Epithelial cell of prostate (primary cell): ENCODE results near the gene DCLK1.

Experiments used
- DNase-seq: peaks from one replicate; pipeline ENCODE4 v3.0.0-alpha.2; 2011; ENCODE audit warnings: low read depth, low spot score
- H3K27ac ChIP-seq: fragments of 450-650 bp; 2 replicates; pipeline ENCODE4 v1.5.1; 2017; ENCODE audit warnings: mild to moderate bottlenecking

Gene DCLK1

DNA sequence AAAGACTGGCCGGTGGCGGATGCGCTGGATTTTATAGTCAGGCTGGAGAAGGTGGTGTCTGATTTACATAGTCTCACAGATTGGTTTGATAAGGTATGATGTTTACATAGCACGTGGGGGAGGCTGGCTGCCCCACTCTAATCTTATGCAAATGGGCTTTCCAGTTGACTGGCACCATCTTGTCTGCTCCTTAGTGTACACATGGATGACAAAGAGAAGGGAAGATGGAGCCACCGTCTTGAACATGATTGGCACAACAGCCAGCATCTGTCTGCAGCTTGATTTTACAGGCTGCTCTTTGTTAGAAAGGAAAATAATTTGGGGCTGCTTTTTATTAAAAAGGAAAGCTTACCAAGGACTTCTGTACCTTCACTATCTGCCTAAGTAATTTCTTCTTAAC is 389.5 kb downstream of the DCLK1 start:
- no peak for DNase-seq
- H3K27ac ChIP-seq, result no peak overlapping the region

DNA sequence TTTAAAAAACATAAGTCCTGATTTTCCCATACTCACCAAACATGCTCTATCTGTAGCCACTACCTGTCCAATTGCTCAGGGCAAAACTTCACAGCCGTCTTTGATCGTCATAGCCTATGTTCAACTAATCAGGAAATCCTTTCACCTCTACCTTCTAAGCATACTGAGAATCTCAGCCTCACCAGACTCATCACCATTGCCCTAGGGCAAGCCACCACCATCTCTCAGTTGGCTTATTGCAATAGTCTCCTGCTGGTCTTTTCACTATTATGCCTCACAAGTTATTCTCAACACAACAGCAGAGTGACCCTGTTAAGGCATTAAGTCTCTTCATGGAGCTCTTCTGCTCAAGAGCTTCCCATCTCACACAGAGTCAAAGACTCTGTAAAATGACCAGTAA is 394.3 kb downstream of the DCLK1 start:
- no peak for DNase-seq
- H3K27ac ChIP-seq, result no peak overlapping the region

DNA sequence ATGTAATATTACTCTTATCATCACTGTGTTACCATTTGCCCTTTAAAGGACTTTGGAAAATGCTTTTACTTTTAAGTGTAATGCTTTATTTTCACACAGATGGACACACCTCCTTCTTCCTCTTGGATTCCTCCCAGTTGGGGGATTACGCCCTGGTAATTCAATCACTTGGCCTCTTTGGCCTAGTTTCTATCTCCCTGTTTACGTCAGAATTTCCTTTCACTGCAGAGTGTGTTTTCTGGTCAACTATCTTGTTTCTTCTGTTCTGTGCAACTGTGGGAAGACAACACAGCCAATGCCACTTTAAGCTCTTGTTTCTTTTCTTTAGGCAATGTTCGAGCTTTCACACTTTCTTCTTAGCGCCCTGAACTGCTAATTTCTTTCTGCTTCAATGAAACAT is 397.4 kb downstream of the DCLK1 start:
- DNase-seq, result no peak

DNA sequence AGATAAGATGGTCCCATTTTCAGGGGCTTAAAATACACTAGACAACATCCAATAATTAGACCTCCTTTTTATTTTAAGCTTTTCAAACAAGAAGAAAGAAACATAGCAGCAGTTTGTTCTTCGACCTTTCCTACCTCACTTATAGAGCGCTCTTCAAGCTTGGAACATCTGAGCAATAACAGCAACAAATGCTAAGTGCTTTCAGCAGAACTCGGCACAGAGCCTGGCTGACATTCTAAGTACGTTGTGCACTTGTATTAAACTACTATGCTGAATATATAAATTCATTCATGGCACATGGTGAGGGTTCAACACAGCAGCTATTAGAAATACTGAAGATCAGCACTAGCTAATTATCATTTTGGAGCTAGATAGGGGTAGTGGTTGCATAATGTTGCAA is 398.6 kb downstream of the DCLK1 start:
- H3K27ac ChIP-seq, result no peak overlapping the region
- no peak for DNase-seq

More for the DNA sequence above, 397.4 kb downstream of the DCLK1 start:
- no peak overlapping the region for H3K27ac ChIP-seq

DNA sequence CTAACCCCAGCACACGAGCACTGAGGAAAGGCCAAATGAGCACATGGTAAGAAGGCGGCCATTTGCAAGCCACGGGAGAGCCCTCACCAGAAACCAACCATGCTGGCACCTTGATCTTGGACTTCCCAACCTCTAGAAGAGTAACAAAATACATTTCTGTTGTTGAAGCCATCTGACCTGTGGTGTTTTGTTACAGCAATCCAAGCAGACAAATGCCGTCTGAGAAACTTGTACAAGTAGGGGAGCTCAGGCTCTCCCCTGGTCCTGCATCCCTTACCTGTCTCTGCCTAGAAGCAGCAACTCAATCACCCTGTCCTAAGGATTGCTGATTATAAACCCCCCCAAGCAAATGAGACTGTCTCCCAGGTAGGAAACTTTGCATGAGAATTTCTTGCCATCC is 399.7 kb downstream of the DCLK1 start:
- no peak for DNase-seq
- no peak overlapping the region for H3K27ac ChIP-seq

DNA sequence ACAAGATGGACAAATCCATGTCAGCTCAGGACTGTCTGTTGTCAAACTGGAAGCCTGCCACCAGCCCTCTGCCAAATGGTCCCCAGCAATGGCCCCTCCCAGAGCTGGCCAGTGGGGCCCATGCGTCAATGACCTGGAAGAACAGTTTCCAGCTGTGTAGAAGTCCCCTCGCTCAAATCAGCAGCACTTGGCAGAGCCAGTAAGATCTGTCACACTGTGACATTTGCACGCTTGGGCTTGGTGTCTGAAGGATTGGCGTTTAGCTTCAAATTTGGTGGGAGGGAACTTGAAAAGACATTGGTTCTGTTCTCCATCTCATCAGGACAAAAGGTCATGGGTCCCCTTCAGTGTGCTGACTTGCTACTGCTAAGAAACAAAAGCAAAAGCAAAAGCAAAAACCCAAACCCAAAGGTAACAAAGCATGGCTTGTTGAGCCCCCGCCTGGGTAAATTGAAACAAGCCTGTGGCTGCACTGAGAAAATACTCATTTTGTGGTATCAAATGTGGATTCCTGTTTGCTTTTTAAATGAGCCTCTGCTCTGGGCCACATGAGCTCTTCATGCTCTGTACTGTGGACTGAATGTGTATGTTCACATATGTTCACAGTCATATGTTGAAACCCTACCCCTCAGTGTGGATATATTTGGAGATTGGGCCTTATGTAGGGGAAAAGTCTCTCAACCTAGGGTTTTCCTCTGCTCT is 401.1 kb downstream of the DCLK1 start:
- no peak overlapping the region for H3K27ac ChIP-seq
- no peak for DNase-seq

DNA sequence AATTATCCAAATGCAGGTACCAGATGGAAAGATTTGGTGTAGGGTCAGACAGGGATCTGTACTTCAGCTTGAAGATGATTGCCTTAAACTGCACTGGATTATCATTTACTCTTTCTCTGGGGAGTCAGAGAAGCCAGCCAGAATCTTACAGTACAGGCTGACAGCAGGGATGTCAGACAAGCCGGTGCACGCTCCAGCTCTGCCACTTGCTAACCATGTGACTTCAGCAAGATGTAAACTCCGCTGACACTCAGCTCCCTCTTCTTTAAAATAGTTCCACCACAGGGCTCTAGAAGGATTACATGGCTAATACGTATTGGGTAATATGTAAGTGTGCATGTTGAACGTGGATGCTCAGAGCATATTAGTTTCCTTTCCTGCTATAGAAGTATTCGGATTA is 403.3 kb downstream of the DCLK1 start:
- no peak overlapping the region for H3K27ac ChIP-seq
- DNase-seq, result peak; percentile 39

DNA sequence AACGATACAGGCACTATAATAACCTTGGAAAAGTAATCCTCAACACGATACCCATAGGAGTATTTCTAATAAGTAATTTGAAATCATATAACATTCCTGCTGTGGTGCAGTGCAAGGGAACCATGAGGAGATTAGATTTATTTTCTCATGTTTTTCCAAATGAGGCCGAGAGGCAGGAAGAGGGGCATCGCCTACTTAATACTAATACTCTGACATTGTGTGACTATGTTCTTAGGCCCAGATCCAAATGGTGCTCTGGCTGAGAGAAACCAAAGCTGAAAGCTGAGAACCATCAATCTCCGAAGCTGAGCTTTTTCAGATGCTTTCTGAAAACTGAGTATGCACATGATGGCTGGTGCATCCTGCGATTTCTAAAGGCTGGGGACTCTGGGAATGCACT is 406.7 kb downstream of the DCLK1 start:
- no peak overlapping the region for H3K27ac ChIP-seq
- no peak for DNase-seq

DNA sequence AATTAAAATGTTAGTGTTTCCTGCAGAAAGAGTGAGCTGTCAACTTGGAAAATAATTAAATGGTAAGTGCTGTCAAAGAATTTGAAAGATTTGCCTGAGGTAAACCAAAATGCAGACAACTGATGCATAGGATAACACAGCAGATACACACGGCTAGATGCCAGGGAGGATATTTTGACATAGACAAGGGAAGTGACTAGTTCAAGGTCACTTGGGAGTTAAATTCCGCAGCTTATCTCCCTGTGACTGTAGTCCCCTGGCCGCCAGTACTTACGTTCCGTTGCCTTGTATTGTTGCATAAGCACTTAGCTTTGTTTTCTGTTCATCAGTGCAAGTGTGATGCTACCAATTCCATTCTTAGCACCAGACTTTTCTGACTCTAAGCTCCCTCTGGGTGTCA is 407.4 kb downstream of the DCLK1 start:
- DNase-seq, result no peak
- H3K27ac ChIP-seq, result no peak overlapping the region

DNA sequence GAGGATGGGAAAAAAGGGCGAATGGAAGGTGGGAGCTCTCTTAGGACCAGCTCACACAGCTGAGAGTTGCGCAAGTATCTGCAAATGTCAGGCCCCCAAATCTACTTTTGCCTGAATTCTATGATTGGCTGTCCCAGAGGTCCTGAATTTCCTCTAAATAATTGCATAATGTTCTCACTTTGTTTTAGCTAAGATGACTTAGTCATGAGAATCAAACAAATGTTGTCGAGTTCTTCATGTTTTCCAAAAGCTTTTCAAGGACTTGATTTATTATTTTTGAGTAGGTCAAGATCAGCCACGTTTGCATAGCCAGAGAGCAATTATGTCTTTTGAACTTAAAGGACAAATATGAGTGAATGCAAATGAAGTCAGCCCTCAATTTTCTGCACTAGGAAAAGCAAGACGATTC is 408.1 kb downstream of the DCLK1 start:
- H3K27ac ChIP-seq, result no peak overlapping the region
- DNase-seq, result no peak

DNA sequence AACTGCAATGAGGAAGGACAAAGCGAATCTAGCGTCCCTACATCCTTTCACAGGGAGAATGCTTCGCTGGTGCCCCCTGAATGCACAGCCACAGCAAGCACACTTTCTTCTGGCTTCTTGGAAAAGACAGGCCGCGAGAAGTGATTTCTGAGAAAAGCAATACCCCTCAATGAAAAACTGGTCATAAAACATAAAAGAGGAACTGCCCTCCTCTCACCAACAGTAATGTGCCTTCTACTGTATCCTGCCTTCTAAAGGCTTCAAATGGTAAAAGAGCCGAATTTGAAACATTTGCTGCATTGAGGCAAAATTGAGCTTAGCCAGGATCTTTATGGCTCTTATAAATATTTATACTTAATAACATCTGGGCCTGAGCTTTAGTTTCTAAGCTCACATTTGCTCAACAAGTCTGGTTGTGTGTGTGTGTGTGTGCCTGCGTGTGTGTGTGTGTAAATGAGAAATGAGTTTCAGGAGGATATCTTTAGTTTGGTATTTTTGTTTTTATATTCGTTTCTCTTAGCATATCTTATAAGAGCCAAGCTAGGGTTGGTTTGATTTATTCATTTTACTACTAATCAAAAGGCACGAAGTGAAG is 408.6 kb downstream of the DCLK1 start:
- no peak for DNase-seq
- H3K27ac ChIP-seq, result no peak overlapping the region

DNA sequence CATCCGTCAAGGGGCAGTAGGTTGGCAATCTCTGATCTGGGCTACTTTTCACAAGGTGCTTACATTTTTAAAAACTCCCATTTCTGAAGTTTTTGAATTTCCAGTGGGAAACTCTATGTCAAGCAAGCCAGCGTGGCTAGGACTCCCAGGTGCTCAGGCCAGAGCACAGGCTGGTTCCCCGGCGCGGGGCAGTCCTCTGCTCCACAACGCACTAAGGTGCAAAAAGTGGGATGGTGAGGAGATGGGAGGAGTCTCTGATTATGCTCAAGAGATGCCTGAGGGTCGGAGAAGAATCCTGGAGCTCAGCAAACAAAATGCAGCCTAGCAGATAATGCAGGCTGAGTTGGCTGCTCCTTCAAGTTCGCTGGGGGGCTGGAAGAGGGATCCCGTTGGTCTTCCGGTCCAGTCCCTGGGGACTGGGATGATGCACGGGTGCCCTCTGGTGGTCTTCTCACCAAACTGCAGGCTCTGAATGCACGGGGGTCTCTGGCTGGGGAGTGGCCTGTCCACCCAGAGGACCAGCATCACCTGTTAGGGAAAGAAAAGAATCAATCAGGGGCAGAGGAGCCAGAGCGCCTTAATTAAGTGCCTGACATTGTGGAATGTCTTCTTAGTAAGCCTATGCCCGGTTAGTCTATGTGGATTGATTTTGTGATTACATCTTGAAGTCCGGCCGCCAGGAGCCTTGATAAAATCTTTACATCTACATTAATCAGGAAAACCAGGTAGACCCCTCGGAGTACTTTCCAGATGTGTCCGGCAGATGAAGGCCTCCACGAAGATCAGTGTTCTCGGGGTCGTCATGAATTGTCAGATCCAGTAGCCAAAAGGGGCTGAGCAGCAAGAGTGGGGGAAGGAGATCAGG is 410.3 kb downstream of the DCLK1 start:
- no peak for DNase-seq
- H3K27ac ChIP-seq, result no peak overlapping the region

DNA sequence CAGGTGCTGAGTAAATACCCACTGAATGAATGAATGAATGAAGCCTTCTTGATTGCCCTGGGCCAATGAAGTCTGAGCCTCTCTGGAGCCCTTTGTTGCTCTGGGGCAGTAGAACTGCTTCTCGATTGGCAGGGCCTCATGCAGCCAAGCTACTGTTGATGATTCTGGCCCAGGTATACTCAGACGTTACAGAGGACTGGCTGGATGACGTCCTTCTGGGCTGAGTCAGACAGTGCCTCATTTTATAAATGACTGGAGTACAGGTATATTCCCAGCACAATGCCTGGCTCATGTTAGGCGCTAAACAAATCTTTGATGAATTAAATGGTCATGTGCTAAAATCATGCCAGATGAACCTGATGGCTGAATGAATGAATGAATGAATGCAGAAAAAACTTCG is 410.9 kb downstream of the DCLK1 start:
- DNase-seq, result peak; percentile 39
- H3K27ac ChIP-seq, result no peak overlapping the region
